AG04449 (cell line): ENCODE data around the gene SCTR.

Experiments
- CTCF ChIA-PET: fragments of 350-600 bp; formaldehyde crosslinking; extraction: SDS; loops from one replicate; lab custom pipeline; 2021; ENCODE audit warnings: antibody characterized with exemption; lab: Yijun Ruan, JAX
- POLR2A ChIA-PET: fragments of 400-600, 350-600 bp; formaldehyde crosslinking; extraction: SDS; loops from one replicate; lab custom pipeline; 2020; ENCODE audit warnings: antibody characterized with exemption, inconsistent platforms; lab: Yijun Ruan, JAX
- DNase-seq: peaks from one replicate; pipeline ENCODE4 v3.0.0-alpha.2; 2010; ENCODE audit warnings: low read depth, low spot score
- H3K4me3 ChIP-seq: 2 replicates; pipeline ENCODE4 v1.5.1; 2011; ENCODE audit warnings: low read depth, mild to moderate bottlenecking, control low read depth, low read length
- CTCF ChIP-seq: IDR thresholded peaks from one replicate; pipeline ENCODE4 v1.5.1; 2011; ENCODE audit warnings: mild to moderate bottlenecking, moderate library complexity, low read length, control low read depth, inconsistent platforms; ENCODE audit not compliant: insufficient read depth; ENCODE audit errors: missing control alignments

Gene SCTR

GRCh38 chr2:119523952-119524694, at the start of gene SCTR:
Gene SCTR, minus strand, starts transcription at chr2:119524483. Its CDS starts 257 bp downstream, at chr2:119524226.
- ChIA-PET POLR2A (no interaction called here), CTCF (no interaction called here)
- H3K4me3 ChIP-seq = no peak within 1 kb of the TSS
- no peak for DNase-seq
- no peak for TF ChIP-seq CTCF

- ChIA-PET CTCF (no interaction called here), POLR2A (no interaction called here)
- no peak for TF ChIP-seq CTCF
- no peak for DNase-seq
- H3K4me3 ChIP-seq = no peak overlapping the region
Measured at GRCh38 chr2:119567292-119567691, 43.0 kb upstream of the SCTR start.

- no peak for TF ChIP-seq CTCF
- ChIA-PET POLR2A (no interaction called here), CTCF (interaction anchor here (1.3 kb wide), 1 partner anchor 137 kb away, joined by 3 read pairs; no protein-coding TSS in a partner anchor)
- no peak for DNase-seq
- H3K4me3 ChIP-seq = no peak overlapping the region
Measured at GRCh38 chr2:119565481-119565880, 41.2 kb upstream of the SCTR start.

- no peak overlapping the region for H3K4me3 ChIP-seq
- CTCF ChIA-PET = no interaction called here
- POLR2A ChIA-PET = no interaction called here
- TF ChIP-seq CTCF = no peak
- no peak for DNase-seq
Measured at GRCh38 chr2:119553687-119554344, 29.5 kb upstream of the SCTR start.

- ChIA-PET CTCF (no interaction called here), POLR2A (no interaction called here)
Measured at GRCh38 chr2:119552902-119553301, 28.6 kb upstream of the SCTR start.

More at GRCh38 chr2:119552902-119553301, 28.6 kb upstream of the SCTR start:
- TF ChIP-seq CTCF = no peak
- H3K4me3 ChIP-seq = no peak overlapping the region
- no peak for DNase-seq
